ENCODE results near the gene FAM24A. TPM values are rescaled to one million over a fixed set of nuclear protein-coding genes. Genes with fewer than 3 reads are reported as not detected.
"Not testable (repeated sequence)": the region's sequence is repeated elsewhere in the genome, so short reads cannot be mapped to it uniquely, and the experiment has no call there.

FAM24A gene
- total RNA-seq, 1 donor from 2014 or later: not detected

DNA sequence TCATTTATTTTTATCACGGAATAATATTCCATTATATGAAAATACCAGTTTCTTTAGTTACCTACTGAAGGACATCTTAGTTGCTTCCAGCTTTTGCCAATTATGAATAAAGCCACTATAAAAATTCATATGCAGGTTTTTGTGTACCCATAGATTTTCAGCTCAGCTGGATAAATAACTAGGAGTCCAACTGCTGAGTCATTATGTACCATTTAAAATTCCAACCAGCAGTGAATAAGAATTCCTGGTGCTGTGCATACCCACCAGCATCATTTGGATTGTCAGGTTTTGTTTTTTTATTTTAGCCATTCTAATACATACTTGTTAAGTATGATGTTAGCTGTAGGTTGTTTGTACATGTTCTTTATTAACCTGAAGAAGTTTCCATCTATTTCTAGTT lies 45.5 kb upstream of the FAM24A start:
- Mint-ChIP-seq H3K36me3 (ENCODE audit: low read depth, unreplicated experiment) (peaks cover 6% of the 10 kb centered on the region), H3K9me3 (ENCODE audit: unreplicated experiment) (peaks cover 4% of the 10 kb centered on the region), H3K4me1 (ENCODE audit: unreplicated experiment) (peaks cover 4% of the 10 kb centered on the region), H3K27ac (ENCODE audit: unreplicated experiment) (no peak overlapping the region), H3K4me3 (ENCODE audit: unreplicated experiment) (no peak overlapping the region), H3K27me3 (ENCODE audit: unreplicated experiment) (no peaks in the 10 kb centered on the region)
- no peak for DNase-seq (ENCODE audit: low spot score)
- TF ChIP-seq, protein P1, sequence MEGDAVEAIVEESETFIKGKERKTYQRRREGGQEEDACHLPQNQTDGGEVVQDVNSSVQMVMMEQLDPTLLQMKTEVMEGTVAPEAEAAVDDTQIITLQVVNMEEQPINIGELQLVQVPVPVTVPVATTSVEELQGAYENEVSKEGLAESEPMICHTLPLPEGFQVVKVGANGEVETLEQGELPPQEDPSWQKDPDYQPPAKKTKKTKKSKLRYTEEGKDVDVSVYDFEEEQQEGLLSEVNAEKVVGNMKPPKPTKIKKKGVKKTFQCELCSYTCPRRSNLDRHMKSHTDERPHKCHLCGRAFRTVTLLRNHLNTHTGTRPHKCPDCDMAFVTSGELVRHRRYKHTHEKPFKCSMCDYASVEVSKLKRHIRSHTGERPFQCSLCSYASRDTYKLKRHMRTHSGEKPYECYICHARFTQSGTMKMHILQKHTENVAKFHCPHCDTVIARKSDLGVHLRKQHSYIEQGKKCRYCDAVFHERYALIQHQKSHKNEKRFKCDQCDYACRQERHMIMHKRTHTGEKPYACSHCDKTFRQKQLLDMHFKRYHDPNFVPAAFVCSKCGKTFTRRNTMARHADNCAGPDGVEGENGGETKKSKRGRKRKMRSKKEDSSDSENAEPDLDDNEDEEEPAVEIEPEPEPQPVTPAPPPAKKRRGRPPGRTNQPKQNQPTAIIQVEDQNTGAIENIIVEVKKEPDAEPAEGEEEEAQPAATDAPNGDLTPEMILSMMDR (IDR thresholded peaks at IDR 0.05; ENCODE audit: unreplicated experiment): no peak

DNA sequence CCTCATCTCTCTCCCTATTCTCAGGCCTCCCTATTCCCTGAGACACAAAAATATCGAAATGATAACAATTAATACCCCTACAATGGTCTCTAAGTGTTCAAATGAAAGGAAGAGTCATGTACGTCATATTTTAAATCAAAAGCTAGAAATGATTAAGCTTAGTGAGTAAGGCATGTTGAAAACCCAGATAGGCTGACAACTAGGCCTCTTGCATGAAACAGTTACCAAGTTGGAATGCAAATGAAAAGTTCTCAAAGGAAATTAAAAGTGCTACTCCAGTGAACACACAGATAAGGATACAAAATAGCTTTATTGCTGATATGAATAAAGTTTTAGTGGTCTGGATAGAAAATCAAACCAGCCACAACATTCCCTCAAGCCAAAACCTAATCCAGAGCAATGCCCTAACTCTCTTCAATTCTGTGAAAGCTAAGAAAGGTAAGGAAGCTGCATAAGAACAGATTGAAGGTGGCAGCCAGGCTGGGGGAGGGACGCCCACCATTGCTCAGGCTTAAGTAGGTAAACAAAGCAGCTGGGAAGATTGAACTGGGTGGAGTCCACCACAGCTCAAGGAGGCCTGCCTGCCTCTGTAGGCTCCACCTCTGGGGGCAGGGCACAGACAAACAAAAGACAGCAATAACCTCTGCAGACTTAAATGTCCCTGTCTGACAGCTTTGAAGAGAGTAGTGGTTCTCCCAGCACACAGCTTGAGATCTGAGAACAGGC lies 43.5 kb upstream of the FAM24A start:
- not testable (repeated sequence) for H3K27me3 Mint-ChIP-seq (ENCODE audit: unreplicated experiment); H3K9me3 Mint-ChIP-seq (ENCODE audit: unreplicated experiment); H3K36me3 Mint-ChIP-seq (ENCODE audit: low read depth, unreplicated experiment); H3K27ac Mint-ChIP-seq (ENCODE audit: unreplicated experiment); DNase-seq (ENCODE audit: low spot score); H3K4me1 Mint-ChIP-seq (ENCODE audit: unreplicated experiment)
- H3K4me3 Mint-ChIP-seq (ENCODE audit: unreplicated experiment): peak overlapping the region; percentile 18

DNA sequence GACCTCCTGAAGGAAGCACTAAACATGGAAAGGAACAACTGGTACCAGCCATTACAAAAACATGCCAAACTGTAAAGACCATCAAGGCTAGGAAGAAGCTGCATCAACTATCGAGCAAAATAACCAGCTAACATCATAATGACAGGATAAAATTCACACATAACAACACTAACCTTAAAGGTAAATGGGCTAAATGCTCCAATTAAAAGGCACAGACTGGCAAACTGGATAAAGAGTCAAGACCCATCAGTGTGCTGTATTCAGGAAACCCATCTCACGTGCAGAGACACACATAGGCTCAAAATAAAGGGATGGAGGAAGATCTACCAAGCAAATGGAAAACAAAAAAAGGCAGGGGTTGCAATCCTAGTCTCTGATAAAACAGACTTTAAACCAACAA lies 41.6 kb upstream of the FAM24A start:
- H3K4me1 Mint-ChIP-seq (ENCODE audit: unreplicated experiment); H3K9me3 Mint-ChIP-seq (ENCODE audit: unreplicated experiment); H3K27ac Mint-ChIP-seq (ENCODE audit: unreplicated experiment); H3K27me3 Mint-ChIP-seq (ENCODE audit: unreplicated experiment); DNase-seq (ENCODE audit: low spot score); H3K36me3 Mint-ChIP-seq (ENCODE audit: low read depth, unreplicated experiment); H3K4me3 Mint-ChIP-seq (ENCODE audit: unreplicated experiment): not testable (repeated sequence)

DNA sequence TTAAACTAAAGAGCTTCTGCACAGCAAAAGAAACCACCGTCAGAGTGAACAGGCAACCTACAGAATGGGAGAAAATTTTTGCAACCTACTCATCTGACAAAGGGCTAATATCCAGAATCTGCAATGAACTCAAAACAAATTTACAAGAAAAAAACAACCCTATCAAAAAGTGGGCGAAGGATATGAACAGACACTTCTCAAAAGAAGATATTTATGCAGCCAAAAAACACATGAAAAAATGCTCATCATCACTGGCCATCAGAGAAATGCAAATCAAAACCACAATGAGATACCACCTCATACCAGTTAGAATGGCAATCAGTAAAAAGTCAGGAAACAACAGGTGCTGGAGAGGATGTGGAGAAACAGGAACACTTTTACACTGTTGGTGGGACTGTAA lies 38.5 kb upstream of the FAM24A start:
- H3K27ac Mint-ChIP-seq (ENCODE audit: unreplicated experiment); H3K4me3 Mint-ChIP-seq (ENCODE audit: unreplicated experiment); H3K27me3 Mint-ChIP-seq (ENCODE audit: unreplicated experiment); H3K9me3 Mint-ChIP-seq (ENCODE audit: unreplicated experiment); H3K36me3 Mint-ChIP-seq (ENCODE audit: low read depth, unreplicated experiment); H3K4me1 Mint-ChIP-seq (ENCODE audit: unreplicated experiment); DNase-seq (ENCODE audit: low spot score): not testable (repeated sequence)

DNA sequence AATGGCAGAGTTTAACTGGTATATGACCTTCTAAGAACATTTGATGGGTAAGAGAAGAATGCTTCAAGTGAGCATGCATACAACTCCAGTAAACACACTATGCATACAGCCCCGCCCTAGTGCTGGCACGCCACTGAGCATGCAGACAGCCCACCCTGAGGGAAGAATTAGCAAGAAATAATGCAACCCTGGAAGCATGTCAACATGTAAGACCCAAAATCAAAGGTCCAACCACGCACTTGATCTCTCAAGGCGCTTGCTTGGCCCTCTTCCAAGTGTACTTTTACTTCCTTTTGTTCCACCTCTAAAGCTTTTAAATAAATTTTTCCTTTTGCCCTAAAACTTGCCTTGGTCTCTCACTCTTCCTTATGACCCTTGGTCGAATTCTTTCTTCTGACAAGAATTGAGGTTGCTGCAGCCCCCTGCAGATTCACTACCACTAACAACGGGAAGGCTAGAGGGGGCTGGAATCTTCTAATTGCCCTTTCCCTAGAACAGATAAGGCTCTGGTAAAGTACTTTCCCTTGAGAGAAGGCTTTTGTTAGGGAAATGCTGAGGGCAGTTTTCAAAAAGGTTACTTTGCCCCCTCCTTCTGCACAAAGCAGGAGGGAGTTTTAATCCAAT lies 34.5 kb upstream of the FAM24A start:
- peaks cover 6% of the 10 kb centered on the region for H3K4me1 Mint-ChIP-seq (ENCODE audit: unreplicated experiment)
- no peaks in the 10 kb centered on the region for H3K27me3 Mint-ChIP-seq (ENCODE audit: unreplicated experiment)

DNA sequence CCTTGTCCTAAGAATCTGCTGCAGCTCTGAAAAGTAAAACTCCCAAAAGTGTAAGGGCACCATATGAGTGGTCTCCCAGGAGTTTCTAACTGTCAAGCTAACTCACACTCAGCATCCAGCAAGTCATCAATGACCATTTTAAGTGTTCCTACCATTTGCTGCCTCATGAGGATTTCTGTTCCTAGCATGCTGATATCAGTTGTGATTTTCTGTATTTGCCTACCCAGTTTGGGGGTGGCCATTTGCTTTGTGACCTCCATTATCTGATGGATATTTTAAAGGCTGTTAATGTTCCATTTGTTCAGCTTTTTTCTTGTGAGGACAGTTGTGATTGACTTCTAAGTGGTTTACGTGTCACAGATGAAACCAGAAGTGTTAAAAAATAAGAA lies 33.9 kb upstream of the FAM24A start:
- no peak for DNase-seq (ENCODE audit: low spot score)
- H3K4me1 Mint-ChIP-seq (ENCODE audit: unreplicated experiment): peaks cover 6% of the 10 kb centered on the region
- no peaks in the 10 kb centered on the region for H3K27me3 Mint-ChIP-seq (ENCODE audit: unreplicated experiment)
- TF ChIP-seq, protein P1 (IDR thresholded peaks at IDR 0.05; ENCODE audit: unreplicated experiment): no peak
- no peak overlapping the region for H3K4me3 Mint-ChIP-seq (ENCODE audit: unreplicated experiment)
- no peaks in the 10 kb centered on the region for H3K36me3 Mint-ChIP-seq (ENCODE audit: low read depth, unreplicated experiment)
- H3K27ac Mint-ChIP-seq (ENCODE audit: unreplicated experiment): no peak overlapping the region
- H3K9me3 Mint-ChIP-seq (ENCODE audit: unreplicated experiment): no peaks in the 10 kb centered on the region

More for the DNA sequence above, 34.5 kb upstream of the FAM24A start:
- Mint-ChIP-seq H3K9me3 (ENCODE audit: unreplicated experiment) (no peaks in the 10 kb centered on the region), H3K27ac (ENCODE audit: unreplicated experiment) (no peak overlapping the region), H3K36me3 (ENCODE audit: low read depth, unreplicated experiment) (no peaks in the 10 kb centered on the region), H3K4me3 (ENCODE audit: unreplicated experiment) (no peak overlapping the region)
- no peak for DNase-seq (ENCODE audit: low spot score)
- TF ChIP-seq, protein P1 (IDR thresholded peaks at IDR 0.05; ENCODE audit: unreplicated experiment): no peak

Measured in endothelial cell (in vitro differentiated cells).